Muscle layer of colon (tissue), 2 donors: ENCODE results near the gene CPEB3.

ENCODE experiments used
- H3K27ac ChIP-seq: one replicate; pipeline ENCODE4 v1.7.0; 2013; ENCODE audit warnings: low read depth, mild to moderate bottlenecking, low read length, moderate library complexity
- H3K27me3 ChIP-seq, 2 donors: one replicate each; pipeline ENCODE4 v1.7.0; 2013; ENCODE audit warnings: low read length in 2 of 2, mild to moderate bottlenecking in 2 of 2; ENCODE audit not compliant: insufficient read depth in 2 of 2, control insufficient read depth in 1 of 2
- H3K36me3 ChIP-seq: one replicate; pipeline ENCODE4 v1.7.0; 2013; ENCODE audit warnings: mild to moderate bottlenecking, low read length; ENCODE audit not compliant: insufficient read depth
- H3K4me1 ChIP-seq: one replicate; pipeline ENCODE4 v1.7.0; 2013; ENCODE audit warnings: mild to moderate bottlenecking, low read length; ENCODE audit not compliant: insufficient read depth
- H3K4me3 ChIP-seq, 2 donors: one replicate each; pipeline ENCODE4 v1.7.0; 2013; ENCODE audit warnings: low read length in 2 of 2, low read depth in 1 of 2, mild to moderate bottlenecking in 1 of 2, moderate library complexity in 1 of 2
- H3K9ac ChIP-seq: one replicate; pipeline ENCODE4 v1.7.0; 2013; ENCODE audit warnings: low read length
- H3K9me3 ChIP-seq: one replicate; pipeline ENCODE4 v1.7.0; 2013; ENCODE audit warnings: mild to moderate bottlenecking, low read length
- donor health status: abdominal sarcoma.
- donor health status: Adenocarcinoma of cecum.

The CPEB3 gene

DNA sequence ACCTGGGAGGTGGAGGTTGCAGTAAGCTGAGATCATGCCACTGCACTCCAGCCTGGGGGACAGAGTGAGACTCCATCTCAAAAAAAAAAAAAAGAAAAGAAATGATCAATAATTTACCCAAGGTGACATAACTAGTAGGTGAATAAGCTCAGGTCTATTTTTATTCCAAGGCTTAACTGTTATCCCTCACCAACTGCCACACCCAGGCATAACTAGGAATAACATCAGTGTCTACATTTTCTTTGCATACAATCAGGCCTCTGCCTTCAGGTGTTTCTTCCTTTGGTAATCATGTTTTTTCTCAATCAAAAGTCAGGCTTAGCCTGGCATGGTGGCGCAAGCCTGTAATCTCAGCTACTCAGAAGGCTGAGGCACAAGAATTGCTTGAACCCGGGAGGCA lies 26.6 kb downstream of the CPEB3 start:
- Histone ChIP-seq H3K4me3 (no peak overlapping the region), H3K27ac (no peak overlapping the region), H3K9ac (no peak overlapping the region), H3K36me3 (no peaks in the 10 kb centered on the region), H3K4me1 (peaks cover 18% of the 10 kb centered on the region), H3K9me3 (no peaks in the 10 kb centered on the region), H3K27me3 (no peaks in the 10 kb centered on the region)

DNA sequence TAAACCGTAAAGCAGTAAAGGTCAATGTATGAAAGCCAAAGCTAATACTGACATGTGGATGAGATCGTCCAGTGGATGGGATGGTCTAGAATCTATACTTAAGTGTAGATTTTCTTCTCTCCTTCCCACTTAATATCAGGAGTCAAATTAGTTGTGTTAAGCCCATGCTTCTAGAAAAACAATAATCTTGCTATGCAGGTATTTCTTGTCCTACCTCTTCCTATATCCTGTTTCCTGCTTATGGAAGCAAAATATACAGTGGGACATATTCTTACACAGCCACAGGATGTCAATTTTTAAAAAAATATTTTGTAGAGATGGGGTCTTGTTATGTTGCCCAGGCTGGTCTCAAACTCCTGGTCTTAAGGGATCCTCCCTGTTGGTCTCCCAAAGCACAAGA lies 27.5 kb downstream of the CPEB3 start:
- Histone ChIP-seq H3K27ac (no peak overlapping the region), H3K9me3 (no peaks in the 10 kb centered on the region), H3K4me3 (no peak overlapping the region), H3K27me3 (no peaks in the 10 kb centered on the region), H3K4me1 (peaks cover 16% of the 10 kb centered on the region), H3K36me3 (no peaks in the 10 kb centered on the region), H3K9ac (no peak overlapping the region)

DNA sequence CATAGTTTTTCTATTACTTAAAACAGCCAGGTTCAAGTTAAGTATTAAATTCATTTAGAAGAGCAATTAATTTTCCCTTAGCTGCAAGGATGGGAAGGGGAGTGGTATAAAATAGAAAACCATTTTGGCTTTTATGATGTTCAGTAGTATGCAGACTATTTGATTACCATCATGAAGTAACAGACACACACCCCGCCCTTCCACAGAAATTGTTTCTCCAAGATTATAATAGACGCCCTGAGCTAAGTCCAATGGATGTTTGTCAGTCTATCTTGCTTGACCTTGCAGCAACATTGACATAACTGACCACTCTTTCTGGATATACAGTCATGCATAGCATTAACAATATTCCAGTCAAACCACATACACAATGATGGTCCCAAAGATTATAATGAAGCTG lies 42.3 kb downstream of the CPEB3 start:
- Histone ChIP-seq H3K9me3 (no peaks in the 10 kb centered on the region), H3K27ac (no peak overlapping the region), H3K36me3 (no peaks in the 10 kb centered on the region), H3K4me1 (no peaks in the 10 kb centered on the region), H3K9ac (no peak overlapping the region), H3K4me3 (no peak overlapping the region), H3K27me3 (no peaks in the 10 kb centered on the region)

DNA sequence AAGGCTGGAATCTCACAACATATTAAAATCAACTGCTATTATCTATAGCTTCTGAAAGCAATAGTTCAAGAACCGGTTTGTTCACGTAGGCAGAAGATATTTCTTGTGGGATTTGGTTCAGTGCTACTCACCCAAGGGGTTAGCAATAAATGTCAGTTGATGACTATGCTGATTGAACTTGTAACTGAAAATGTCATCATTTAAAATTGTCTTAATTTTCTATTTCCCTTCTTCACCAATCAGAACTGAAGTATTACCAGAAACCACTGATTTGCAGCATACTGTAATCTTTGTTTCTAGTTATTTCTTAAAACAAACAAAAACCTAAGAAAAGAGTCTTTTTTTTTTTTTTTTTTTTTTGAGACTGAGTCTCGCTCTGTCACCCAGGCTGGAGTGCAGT lies 46.1 kb downstream of the CPEB3 start:
- Histone ChIP-seq H3K4me1 (peaks cover 8% of the 10 kb centered on the region), H3K9me3 (no peaks in the 10 kb centered on the region), H3K27ac (no peak overlapping the region), H3K9ac (no peak overlapping the region), H3K36me3 (no peaks in the 10 kb centered on the region), H3K27me3 (no peaks in the 10 kb centered on the region), H3K4me3 (no peak overlapping the region)

DNA sequence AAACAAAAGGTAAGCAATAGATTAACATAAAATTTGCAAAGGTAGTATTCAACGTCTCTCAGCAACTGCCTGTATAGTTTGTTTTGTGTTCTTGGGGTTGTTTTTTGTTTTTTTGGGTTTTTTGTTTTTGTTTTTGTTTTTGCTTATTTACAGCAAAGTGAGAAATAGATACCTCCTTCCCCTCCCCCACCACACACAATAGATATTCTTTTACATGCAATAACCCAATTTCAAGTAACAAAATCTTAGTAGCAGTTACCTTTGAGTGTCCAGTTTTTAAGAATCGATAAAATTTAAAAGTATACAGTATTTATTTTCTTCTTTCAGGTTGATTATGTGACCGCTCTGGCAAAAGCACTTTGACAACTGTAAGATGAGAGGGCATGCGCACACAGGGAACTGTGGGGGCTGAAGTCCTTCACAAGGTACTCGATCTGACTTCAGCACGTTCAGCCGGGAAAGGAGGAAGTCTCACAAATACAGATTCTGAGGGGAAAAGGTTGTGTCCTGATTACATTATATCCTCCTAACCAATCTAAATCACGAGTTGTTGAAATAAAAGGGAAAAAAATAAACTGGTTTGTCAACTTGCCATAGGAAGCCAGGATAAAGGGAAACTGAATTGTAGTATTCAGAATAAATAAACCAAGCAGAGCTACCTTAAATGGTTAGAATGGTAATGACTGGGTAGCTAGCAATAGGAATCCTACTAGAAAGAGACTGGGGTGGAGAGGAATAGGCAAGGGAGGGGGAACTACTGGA lies 47.8 kb downstream of the CPEB3 start:
- H3K4me1 ChIP-seq, result peaks cover 18% of the 10 kb centered on the region
- peak overlapping the region; percentile 68 for H3K27ac ChIP-seq
- peak overlapping the region; percentile 41 for H3K9ac ChIP-seq

DNA sequence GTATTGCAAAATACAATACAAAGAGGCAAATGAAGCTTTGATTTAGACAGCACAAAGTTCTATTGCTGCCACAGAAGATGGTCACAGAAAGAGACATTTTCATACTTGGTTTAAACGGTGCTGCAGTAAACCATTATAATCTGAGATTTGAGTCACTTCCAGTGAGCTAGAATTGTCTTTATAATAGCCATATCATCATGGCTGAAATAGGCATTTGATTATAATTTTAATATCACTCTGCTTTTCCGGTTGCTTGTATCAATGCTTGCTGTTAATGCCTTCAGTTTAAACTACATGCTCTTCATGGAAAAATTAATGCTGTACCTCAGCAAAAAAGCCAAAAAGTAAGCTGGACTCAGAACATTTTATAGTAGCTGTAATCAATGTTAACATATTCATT lies 48.5 kb downstream of the CPEB3 start:
- Histone ChIP-seq H3K27me3 (no peaks in the 10 kb centered on the region), H3K27ac (no peak overlapping the region), H3K4me1 (peaks cover 23% of the 10 kb centered on the region), H3K36me3 (no peaks in the 10 kb centered on the region), H3K9ac (no peak overlapping the region), H3K4me3 (no peak overlapping the region), H3K9me3 (no peaks in the 10 kb centered on the region)

More for the DNA sequence above, 47.8 kb downstream of the CPEB3 start:
- Histone ChIP-seq H3K36me3 (no peaks in the 10 kb centered on the region), H3K27me3 (no peaks in the 10 kb centered on the region), H3K4me3 (peak overlapping the region in 1 of 2 donors; percentile 39), H3K9me3 (no peaks in the 10 kb centered on the region)

DNA sequence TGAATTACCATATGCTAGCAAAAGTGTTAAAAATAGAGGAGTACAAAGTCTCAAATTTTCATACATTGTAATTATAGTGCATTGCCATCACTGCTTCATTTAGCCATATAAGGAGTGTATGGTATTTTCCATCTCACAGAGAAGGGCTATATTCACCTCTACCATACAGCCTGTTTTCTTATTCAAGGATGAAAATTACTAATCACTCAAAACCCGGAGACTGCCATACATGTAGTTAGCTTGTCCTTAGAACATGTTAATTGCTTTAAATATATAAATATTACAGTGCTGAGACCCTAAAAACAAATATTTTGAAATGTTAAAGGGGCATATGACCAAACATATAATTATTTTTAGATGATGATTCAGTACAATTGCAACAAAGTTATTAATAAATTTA lies 49.4 kb downstream of the CPEB3 start:
- Histone ChIP-seq H3K27me3 (no peaks in the 10 kb centered on the region), H3K4me1 (peaks cover 23% of the 10 kb centered on the region), H3K9ac (peak overlapping the region; percentile 34), H3K4me3 (peak overlapping the region; percentile 60 to 83), H3K36me3 (no peaks in the 10 kb centered on the region), H3K9me3 (no peaks in the 10 kb centered on the region), H3K27ac (peak overlapping the region; percentile 96)

DNA sequence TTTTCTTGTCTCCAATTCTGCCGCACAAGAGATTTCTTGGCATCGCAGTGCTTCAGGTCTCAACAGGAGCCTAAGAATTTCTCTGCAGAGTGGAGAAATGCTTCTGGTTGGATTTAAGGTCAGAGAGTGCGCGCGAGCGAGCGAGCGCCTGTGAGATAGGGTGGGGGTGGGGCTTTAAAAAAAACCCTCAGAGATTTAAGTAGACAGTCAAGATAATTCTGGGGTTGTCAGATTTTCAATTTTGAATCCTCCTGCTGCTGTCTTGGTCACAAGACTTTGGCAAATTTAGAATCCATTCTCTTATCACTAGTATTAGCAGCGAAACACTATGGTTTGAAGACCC lies 49.7 kb downstream of the CPEB3 start:
- Histone ChIP-seq H3K27me3 (no peaks in the 10 kb centered on the region), H3K9ac (peak overlapping the region; percentile 34), H3K4me3 (peak overlapping the region; percentile 60 to 83), H3K27ac (peak overlapping the region; percentile 96), H3K36me3 (no peaks in the 10 kb centered on the region), H3K4me1 (peaks cover 23% of the 10 kb centered on the region), H3K9me3 (no peaks in the 10 kb centered on the region)

DNA sequence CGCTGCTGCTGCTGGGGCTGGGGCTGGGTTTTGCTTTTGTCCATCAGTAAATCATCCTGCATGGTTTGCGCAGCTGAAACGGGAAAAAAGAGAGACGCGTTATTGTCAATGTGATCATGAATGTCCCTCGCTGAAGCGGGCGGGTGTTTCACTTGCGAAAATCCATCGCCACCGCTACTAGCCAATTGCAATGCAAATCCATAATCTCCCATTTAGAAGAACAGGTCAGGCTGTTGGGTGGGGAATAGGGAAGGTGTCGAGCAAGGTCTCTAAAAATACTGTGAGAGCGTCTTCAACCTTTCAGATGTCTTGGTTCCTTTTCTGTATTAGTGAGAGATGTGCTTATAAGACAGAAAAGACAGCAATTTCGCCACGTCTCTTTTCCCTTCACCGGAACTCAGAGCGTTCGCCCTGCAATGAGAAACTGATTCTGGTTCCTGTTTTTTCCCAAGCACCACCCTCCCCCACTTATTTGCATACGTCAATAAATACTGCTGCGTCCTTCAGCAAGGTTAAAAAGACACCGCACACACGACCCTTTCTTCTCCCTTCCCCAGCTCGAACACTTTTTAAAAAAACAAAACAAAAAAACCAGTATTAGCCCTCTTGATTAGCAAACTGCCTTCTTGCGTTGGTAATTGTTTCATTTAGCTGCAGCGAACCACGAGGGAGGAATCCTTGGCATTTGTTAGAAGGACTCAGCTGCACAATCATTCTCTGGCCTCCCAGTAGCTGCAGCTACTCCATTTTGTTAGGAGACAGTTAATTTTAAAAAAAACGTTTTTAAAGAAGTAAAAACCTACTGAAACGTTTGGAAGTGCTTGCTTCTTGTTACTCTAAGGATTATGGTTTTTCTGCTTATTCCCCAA lies 50.4 kb downstream of the CPEB3 start:
- Histone ChIP-seq H3K4me1 (peaks cover 23% of the 10 kb centered on the region), H3K27ac (peak overlapping the region; percentile 96), H3K27me3 (no peaks in the 10 kb centered on the region), H3K4me3 (peak overlapping the region; percentile 60 to 83), H3K9ac (peak overlapping the region; percentile 34), H3K9me3 (no peaks in the 10 kb centered on the region), H3K36me3 (no peaks in the 10 kb centered on the region)

DNA sequence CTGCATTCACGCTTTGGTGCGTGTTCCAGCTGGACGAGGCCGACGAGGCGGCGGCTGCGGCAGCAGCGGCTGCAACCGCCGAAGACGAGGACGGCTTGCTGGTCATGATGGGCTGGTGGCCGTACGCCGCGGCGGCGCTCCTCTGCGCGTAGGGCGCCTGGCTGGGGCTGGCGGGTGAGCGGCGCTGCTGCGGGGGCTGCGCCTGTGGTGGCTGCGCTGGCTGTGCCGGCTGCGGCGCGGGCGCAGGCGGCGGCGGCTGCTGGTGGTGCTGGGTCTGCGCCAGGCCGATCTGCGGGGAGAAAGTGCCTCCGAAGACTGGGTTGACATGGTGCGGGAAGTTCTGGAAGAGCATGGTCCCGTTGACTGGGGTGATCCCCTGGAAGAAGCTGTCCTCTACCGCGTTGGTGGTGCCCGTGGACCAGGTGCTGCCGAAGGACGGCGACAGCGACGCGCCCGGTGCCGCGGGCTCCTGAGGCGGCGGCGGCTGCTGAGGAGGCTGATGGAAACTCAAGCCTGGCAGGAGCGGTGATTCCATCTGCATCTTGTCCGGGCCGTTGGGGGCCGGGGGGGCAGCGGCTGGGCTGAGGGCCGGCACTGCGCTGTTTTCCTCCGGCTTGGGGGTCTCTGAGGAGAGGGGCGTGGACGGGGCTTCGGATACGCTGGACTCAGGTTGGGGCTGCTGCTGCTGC lies 51.1 kb downstream of the CPEB3 start:
- H3K9ac ChIP-seq, result peak overlapping the region; percentile 34
- H3K4me1 ChIP-seq, result peaks cover 23% of the 10 kb centered on the region
- peak overlapping the region; percentile 60 to 83 for H3K4me3 ChIP-seq

DNA sequence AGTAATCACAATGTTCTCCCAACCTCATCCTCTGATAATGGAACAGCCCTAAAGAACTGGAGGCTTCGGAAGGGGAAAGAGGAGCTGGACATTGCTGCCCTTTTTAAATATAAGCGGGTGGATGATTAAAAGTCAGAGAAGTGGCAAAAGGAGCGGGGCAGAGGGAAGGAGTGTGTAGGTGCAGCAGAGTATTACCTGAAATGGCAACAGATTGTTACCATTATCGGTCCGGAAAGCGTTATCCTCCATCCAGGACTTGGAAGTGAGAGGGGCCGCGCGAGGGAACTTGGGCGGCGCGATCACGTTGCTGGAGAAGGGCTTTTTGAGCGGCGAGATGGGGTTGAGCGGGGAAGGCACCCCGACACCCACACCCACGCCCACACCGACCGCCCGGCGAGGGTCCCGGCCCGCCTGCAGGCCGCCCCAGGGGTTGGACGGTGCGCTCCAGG lies 51.7 kb downstream of the CPEB3 start:
- H3K4me3 ChIP-seq, result peak overlapping the region; percentile 60 to 83
- peak overlapping the region; percentile 34 for H3K9ac ChIP-seq
- H3K9me3 ChIP-seq, result no peaks in the 10 kb centered on the region
- H3K27me3 ChIP-seq, result no peaks in the 10 kb centered on the region
- H3K27ac ChIP-seq, result peak overlapping the region; percentile 96
- peaks cover 23% of the 10 kb centered on the region for H3K4me1 ChIP-seq
- H3K36me3 ChIP-seq, result no peaks in the 10 kb centered on the region

More for the DNA sequence above, 51.1 kb downstream of the CPEB3 start:
- H3K27ac ChIP-seq, result peak overlapping the region; percentile 96
- no peaks in the 10 kb centered on the region for H3K36me3 ChIP-seq
- H3K9me3 ChIP-seq, result no peaks in the 10 kb centered on the region
- no peaks in the 10 kb centered on the region for H3K27me3 ChIP-seq
